GM18508 (cell line): ENCODE results near the gene LIAS.
A peak's percentile ranks its signal among the peaks of the same experiment; 100 is the strongest.
"Not testable (repeated sequence)": the region's sequence is repeated elsewhere in the genome, so short reads cannot be mapped to it uniquely, and the experiment has no call there.

Experiments used
- ATAC-seq: cut with Tn5 transposase; IDR thresholded peaks from one replicate; pipeline ENCODE4 v1.9.1; 2021; ENCODE audit warnings: moderate number of reproducible peaks; ENCODE audit not compliant: insufficient read depth, unreplicated experiment

LIAS gene

DNA sequence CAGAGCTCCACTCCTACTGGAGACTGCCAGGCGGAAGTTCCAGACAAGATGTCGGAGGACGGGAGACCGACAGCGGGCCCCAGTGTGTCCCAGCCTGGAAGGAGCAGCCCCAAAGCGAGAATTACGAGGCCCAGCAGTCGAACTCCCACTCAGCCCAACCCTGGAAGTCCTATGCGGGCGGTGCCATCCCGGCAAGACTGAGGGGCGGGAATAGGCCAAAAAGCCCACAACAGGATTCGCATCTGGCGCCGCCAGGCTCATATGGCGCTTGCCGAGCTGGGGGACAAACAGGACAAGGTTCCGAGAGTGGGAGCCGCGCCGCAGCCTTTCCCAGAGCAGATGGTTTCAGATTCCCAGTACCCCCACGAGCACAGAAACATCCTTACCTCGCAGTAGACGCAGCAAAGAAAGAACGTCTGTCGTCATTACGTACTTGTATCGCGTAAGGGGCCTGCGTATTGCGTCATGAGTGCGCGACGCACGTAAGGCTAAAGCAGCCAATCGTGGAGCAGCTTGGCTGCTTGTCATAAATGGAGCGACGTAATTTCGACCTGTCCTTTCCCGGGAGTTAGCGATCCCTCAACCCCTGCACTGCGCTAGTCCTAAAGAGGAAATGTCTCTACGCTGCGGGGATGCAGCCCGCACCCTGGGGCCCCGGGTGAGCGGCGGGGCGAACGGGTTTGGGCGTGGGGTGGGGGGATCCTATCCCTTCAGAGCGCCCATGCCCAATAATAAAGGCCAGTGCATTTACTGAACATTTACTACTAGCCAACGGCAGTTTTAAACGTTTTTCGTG, at the start of gene LIAS, which contains the start of gene RPL9:
Gene LIAS, plus strand, starts transcription at position 552 of the 796 bp plus-strand sequence. Its CDS starts 62 bp downstream, at position 614.
Gene RPL9, minus strand, starts transcription at position 418 of the 796 bp plus-strand sequence. CDS start 483 bp downstream, outside the sequence.
- peak; percentile 72 for ATAC-seq

DNA sequence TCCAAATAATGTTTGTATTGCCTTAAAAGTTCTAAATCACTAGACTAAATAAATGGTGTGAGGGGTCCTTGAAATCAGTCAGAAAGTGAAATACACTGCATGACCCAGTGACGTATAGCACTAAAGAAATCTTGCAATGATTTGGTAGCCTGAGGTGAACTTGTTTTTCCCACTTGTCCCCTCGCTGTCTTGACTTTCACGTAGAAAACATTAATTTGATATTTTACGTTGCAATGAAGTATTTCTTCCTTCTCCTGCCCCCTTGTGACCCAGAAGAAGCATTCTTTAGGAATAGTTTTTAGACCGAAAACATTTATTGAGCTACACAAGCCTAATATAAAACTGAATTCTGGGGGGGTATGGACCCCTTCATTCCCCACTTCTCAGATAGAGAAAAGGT, 48.4 kb upstream of the LIAS start:
- no peak for ATAC-seq

DNA sequence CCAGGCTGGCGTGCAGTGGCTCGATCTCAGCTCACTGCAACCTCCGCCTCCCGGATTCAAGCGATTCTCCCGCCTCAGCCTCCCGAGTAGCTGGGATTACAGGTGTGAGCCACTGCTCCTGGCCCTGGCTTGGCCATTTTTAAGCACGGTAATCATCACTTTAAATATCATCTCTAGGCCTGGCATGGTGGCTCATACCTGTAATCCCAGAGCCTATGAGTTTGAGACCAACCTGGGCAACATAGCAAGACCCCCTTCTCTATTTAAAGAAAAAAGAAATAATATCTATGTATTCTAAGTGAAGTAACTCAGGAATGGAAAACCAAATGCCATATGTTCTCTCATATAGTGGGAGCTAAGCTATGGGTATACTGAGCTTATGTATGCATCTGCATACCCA, 47.3 kb upstream of the LIAS start:
- ATAC-seq, result not testable (repeated sequence)

DNA sequence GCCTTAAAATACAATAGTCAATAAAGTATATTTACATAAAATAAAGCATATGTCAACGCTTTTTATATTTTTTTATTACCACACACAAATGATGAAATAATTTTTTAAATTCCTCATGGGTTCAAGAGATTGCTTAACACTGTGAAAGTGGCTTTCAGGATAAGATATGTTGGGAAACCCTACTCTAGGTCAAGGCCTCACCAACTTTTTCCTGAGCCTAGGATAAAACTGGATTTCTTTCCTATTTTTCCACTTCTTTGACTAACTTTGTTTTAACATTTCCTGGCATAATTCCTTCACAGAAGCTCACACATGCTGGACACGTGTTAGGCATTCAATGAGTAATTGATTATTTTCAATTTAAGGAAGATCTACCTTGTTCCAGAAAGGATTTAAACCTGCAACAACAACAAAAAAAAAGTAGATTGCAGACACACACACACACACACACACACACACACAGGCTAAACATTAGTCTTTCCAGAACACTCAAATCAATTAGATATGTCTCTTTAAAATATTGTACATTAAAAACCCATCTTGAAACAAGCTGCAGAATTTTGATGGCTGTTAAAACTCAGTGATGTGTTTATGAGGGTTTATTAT, 43.1 kb upstream of the LIAS start:
- no peak for ATAC-seq

DNA sequence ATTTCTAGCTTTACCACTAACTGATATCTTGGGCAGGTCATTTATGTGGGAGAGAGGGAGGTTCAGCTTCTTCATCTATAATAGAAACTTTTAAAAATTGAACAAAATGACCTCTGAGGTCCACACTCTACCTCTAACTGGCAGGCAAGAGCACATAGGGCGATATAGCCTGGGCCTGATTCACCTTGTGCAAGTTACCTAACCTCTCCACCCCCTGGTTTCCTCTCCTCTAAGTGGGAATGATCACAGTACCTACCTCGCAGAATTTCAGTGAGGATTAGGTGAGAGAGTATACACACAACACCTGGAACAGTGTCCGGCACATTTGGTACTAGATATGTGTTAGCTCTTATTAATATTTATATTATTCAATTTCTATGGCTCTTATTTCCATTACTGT, 36.6 kb upstream of the LIAS start:
- ATAC-seq, result no peak

DNA sequence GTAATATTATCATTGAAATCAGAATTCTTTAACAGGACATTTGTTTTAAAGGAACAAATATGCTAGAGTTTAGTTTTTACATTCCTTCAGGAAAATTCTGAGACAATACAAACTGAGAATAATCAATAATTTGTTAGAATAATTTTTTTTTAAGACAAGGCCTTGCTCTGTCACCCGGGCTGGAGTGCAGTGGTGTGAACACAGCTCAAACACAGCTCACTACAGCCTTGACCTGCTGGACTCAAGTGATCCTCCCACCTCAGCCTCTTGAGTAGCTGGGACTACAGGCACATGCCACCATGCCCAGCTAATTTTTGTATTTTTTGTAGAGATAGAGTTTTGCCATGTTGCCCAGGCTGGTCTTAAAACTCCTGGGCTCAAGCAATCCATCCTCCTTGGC, 33.6 kb upstream of the LIAS start:
- not testable (repeated sequence) for ATAC-seq

DNA sequence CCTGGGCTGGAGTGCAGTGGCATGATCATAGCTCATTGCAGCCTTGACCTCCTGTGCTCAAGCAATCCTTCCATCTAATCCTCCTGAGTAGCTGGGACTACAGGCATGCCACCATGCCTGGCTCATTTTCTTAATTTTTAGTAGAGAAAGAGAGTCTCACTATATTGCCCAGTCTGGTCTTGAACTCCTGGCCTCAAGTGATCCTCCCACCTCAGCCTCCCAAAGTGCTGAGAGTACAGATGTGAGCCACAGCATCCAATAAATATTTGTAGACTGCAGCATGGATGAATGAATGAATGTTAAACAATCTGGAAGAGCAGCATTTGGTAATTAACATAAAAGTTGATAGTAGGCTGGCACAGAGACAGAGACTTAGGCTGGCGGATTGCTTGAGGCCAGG, 32.1 kb upstream of the LIAS start:
- no peak for ATAC-seq

DNA sequence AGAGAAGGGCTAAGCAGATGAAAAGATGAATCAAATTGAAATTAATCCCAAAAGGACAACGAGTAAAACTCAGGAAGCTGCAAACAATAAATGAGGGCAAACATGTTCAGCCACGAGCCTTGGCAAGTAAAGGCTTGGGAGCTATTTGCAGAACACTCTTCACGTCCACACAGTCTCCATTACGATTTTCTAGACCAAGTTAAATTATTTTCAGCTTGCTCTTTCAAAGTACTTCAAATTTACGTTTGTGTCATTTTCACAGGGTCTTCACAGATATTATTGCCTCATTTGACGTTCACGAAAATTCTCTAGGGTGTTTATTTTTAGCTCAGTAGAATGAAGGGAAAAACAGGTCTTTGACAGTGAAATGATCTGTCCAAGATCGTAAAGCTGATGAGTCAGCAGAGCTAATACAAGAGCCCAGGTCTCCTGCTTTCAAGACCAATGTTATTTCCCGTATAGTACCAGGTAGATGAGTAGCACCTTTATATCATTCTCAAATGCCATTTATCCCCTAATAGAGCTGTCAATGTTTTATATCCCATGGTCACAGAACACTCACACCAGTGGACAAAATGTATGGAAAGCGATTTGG, 31.2 kb upstream of the LIAS start:
- ATAC-seq, result no peak

DNA sequence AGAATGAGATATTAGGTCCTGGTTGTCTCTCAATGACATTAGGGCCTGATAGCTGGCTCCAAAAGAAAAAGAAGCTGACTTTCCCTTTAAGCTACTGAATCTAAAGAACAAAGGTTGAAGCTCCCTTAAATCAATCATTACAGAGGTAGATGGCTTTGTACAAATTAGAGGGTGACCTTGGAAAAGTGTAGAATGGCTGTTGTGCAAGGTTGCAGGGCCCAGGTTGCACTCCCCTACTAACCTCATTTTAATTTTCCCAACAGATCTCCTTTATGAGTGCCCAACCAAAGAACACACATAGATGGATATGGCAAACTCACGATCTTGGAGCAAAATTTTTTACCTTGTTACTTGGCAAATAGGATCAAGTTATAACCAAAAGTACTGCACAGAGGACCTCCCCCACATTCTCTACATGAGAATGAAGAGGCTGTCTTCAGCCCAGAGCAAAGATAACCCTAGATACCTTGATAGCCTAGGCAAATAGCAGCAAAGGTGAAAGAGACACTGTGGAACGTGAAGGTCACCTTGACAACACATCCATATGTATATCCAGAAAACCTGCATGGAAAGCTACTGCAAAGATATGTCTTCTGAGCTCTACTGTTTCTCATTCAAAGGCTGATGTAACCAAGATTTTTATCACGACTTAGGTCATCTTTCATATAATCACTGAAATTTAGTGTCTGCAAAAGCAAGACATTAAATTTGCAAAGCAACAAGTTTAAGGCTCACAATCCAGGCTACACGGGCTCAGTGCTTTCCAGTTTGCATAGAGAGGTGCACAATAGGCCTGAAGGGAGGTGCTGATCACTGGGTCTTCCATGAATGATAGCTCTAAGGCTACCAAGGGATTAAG, 29.2 kb upstream of the LIAS start:
- ATAC-seq, result no peak

DNA sequence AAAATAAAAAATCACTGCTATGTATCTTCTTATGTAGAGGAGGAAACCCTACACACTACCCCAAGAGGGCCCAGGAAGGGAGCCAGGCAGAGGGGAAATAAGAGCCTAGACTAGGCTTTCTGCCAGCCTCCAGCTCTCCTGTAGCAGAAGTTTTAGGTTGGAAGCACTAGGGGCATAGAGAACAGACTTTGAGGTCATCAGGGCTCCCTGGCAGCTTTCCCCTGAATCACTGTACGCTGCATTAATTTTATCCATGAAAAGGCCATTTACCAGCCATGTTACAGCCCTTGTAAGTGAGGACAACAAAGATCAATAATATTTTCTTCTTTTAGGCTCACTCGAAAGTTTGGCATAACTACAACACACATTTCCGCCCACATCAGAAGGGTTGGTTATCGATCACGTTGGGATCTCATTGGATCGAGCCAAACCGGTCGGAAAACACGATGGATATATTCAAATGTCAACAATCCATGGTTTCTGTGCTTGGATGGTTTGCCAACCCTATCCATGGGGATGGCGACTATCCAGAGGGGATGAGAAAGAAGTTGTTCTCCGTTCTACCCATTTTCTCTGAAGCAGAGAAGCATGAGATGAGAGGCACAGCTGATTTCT, 24.9 kb upstream of the LIAS start:
- no peak for ATAC-seq

DNA sequence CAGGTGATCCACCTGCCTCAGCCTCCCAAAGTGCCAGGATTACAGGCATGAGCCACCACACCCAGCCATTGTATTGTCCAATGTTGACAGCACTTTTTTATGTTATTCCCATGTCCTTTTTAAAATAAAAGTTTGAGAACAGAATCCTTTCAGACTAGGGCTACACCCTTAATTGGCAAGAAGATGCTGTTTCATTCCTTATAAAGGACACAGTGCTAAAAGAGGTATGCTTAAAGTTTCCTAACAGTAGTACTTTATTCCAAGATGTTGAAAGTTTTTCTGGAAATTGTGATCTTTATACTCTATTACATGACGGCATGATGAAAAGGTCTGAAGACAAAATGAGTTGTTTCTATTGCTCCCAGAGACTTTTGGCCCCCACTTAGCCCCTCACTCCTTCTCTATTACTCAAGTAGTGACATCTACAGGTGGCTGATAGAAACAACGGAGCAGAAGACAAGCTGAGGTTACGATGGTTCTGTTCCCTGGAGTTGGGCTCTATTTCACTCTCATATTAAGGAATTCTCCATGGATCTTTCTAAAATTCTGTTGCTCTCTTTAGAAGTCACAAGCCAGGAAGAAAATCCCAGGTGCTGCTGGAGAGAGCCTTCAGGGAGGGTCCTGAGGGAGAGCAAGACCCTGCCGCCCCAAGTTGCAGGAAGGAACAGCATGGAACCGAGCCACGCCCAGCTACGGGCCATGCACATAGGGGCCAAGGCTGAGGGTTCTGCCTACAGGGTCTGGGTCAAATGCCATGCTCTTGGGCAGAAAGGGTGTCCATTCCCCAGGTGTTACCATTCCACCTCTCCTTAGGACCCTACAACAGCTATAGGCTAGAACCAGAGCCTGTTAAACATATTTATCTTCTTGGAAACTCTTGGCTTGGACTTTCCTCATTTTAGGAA, 22.9 kb upstream of the LIAS start:
- no peak for ATAC-seq

DNA sequence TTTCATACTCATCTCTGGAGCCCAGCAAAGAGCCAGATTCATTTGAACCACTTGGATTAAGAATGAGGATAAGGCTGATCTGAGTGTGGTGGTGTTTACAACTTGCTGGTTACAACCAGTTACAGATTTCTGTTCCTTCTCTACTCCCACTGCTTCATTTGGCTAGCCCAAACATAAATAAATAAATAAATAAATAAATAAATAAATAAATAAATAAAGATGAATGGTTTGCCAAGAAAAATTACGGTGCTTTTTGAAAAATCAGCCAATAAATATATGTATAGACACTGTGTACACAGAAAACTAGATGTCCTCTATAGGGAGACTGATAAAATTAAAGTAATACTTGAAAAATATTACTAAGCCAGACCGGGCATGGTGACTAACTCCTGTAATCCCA, 17.3 kb upstream of the LIAS start:
- no peak for ATAC-seq

DNA sequence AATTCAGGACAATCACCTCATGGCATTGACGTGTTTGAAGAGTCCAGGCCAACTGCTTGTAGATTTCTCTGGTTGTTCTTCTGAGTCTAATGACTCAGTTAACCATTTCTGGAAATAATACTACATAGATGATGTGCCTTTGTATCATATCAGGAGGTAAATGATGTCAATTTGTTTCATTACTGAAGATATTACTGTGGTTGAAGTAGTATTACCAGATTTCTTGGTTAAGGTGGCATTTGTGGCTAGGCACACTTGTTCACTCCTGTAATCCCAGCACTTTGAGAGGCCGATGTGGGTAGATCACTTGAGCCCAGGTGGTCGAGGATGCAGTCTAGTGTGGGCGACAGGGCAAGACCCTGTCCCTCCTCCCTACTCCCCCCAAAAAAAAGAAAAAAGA, 15.9 kb upstream of the LIAS start:
- ATAC-seq, result no peak

DNA sequence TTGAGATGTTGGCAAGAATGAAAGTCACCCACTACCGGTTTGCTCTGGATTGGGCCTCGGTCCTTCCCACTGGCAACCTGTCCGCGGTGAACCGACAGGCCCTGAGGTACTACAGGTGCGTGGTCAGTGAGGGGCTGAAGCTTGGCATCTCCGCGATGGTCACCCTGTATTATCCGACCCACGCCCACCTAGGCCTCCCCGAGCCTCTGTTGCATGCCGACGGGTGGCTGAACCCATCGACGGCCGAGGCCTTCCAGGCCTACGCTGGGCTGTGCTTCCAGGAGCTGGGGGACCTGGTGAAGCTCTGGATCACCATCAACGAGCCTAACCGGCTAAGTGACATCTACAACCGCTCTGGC, 12.4 kb upstream of the LIAS start:
- no peak for ATAC-seq

DNA sequence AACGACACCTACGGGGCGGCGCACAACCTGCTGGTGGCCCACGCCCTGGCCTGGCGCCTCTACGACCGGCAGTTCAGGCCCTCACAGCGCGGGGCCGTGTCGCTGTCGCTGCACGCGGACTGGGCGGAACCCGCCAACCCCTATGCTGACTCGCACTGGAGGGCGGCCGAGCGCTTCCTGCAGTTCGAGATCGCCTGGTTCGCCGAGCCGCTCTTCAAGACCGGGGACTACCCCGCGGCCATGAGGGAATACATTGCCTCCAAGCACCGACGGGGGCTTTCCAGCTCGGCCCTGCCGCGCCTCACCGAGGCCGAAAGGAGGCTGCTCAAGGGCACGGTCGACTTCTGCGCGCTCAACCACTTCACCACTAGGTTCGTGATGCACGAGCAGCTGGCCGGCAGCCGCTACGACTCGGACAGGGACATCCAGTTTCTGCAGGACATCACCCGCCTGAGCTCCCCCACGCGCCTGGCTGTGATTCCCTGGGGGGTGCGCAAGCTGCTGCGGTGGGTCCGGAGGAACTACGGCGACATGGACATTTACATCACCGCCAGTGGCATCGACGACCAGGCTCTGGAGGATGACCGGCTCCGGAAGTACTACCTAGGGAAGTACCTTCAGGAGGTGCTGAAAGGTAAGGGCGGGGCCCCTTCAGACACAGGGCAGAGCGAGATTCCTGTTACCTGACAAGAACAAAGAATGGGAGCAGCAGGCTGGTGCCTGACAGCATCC, 11.8 kb upstream of the LIAS start:
- peak; percentile 67 for ATAC-seq

DNA sequence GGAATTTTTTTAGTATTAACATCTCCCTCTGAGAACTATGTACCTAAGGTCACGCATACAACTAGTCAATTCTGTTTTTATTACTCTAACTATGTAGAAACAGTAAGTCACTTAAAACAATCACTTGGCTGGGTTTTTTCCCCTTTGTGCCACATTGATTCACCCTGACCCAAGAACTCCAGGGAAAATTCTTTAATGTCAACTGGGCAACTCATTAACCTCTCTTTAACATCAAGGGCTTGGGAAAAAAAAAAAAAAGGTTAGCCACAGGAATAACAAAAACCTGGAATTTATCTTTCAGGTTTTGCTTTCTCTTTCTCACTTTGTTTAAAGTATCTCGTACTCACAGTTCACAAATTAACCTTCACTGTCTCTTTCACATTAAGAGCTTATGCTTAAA, 8.2 kb upstream of the LIAS start:
- no peak for ATAC-seq

DNA sequence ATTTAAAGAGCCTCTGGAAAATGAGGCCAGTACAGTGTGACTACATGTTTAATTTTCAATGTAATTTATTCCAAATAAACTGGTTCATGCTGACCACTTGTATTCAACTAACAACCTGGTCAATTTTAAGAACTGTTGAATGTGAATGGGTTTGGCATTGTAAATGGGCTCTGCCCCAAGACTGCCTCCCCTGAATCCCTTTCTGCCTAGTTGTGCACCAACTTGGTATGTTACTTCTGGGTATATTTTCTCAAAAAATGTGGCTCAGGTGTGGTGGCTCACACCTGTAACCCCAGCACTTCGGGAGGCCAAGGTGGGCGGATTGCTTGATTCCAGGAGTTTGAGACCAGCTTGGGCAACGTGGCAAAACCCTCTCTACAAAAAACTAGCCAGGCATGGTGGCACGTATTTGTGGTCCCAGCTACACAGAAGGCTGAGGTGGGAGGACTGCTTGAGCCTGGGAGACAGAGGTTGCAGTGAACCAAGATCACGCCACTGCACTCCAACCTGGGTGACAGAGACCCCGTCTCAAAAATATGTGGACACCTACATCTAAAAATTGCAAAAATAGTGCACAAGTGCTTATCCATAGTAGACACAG, 7.3 kb upstream of the LIAS start:
- no peak for ATAC-seq

DNA sequence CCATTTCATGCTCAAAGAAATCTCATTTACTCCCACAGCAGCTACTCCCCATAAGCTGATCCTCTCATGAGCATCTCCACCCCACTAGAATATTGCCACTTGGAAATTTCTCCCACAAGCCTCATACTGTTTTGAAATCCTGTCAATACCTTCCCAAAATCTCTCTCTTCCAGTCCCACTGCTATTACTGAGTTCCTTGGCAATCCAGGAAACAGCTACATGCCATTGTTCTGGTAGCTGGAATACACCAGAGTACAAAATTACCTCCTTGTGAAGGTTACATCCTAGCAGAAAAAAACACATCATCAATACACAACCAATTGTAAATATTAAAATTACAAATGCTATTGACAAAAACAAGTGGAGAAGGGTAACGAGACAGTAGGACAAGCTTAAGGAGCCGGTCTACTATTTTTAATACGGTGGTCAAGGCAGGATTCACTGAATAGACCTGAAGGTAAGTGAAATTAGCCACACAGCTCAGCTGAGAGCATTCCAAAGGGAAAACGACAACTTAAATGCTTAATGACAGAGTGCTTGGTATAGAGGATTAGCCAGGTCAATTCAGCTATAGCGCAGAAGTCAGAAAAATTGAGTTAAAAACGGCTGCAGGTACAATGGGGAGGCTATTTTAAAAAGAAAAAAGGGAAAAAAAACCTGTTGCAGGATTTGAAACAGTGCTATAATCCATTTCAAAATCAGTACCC, 6.5 kb upstream of the LIAS start:
- no peak for ATAC-seq
